ENCODE measurements around the gene KRTAP9-8. TPM values are rescaled to one million over a fixed set of nuclear protein-coding genes. Genes with fewer than 3 reads are reported as not detected.
"Not testable (repeated sequence)": the region's sequence is repeated elsewhere in the genome, so short reads cannot be mapped to it uniquely, and the experiment has no call there.

KRTAP9-8 gene
- total RNA-seq, 1 donor from 2014 or later = not detected

GRCh38 chr17:41256291-41256685, 18.5 kb downstream of the KRTAP9-8 start:
- no peak for DNase-seq (ENCODE audit: low read depth)
- Histone ChIP-seq H3K36me3 (ENCODE audit: control insufficient read depth, insufficient read depth, low read length) (no peaks in the 10 kb centered on the region), H3K4me3 (ENCODE audit: low read depth, low read length) (no peak overlapping the region), H3K27me3 (ENCODE audit: control insufficient read depth, insufficient read depth, low read length) (no peaks in the 10 kb centered on the region)
- TF ChIP-seq, protein P1, sequence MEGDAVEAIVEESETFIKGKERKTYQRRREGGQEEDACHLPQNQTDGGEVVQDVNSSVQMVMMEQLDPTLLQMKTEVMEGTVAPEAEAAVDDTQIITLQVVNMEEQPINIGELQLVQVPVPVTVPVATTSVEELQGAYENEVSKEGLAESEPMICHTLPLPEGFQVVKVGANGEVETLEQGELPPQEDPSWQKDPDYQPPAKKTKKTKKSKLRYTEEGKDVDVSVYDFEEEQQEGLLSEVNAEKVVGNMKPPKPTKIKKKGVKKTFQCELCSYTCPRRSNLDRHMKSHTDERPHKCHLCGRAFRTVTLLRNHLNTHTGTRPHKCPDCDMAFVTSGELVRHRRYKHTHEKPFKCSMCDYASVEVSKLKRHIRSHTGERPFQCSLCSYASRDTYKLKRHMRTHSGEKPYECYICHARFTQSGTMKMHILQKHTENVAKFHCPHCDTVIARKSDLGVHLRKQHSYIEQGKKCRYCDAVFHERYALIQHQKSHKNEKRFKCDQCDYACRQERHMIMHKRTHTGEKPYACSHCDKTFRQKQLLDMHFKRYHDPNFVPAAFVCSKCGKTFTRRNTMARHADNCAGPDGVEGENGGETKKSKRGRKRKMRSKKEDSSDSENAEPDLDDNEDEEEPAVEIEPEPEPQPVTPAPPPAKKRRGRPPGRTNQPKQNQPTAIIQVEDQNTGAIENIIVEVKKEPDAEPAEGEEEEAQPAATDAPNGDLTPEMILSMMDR (IDR thresholded peaks at IDR 0.05; ENCODE audit: insufficient read depth, low read length, poor library complexity, severe bottlenecking) = no peak

DNA sequence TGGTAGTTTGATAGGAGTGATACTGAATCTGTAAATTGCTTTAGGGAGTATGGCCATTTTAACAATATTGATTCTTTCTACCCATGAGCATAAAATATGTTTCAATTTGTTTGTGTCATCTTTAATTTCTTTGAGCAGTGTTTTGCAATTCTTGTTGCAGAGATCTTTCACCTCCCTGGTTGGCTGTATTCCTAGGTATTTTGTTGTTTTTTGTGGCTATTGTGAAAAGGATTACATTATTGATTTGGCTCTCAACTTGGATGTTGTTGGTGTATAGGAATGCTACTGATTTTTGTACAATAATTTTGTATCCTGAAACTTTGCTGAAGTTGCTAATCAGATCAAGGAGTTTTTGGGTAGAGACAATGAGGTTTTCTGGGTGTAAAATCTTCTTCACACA, 20.6 kb downstream of the KRTAP9-8 start:
- Histone ChIP-seq H3K27me3 (ENCODE audit: control insufficient read depth, insufficient read depth, low read length) (no peaks in the 10 kb centered on the region), H3K4me3 (ENCODE audit: low read depth, low read length) (no peak overlapping the region), H3K36me3 (ENCODE audit: control insufficient read depth, insufficient read depth, low read length) (no peaks in the 10 kb centered on the region)
- TF ChIP-seq, protein P1 (IDR thresholded peaks at IDR 0.05; ENCODE audit: insufficient read depth, low read length, poor library complexity, severe bottlenecking) = no peak
- no peak for DNase-seq (ENCODE audit: low read depth)

- TF ChIP-seq, protein P1 (IDR thresholded peaks at IDR 0.05; ENCODE audit: insufficient read depth, low read length, poor library complexity, severe bottlenecking) = no peak
- Histone ChIP-seq H3K36me3 (ENCODE audit: control insufficient read depth, insufficient read depth, low read length) (no peaks in the 10 kb centered on the region), H3K27me3 (ENCODE audit: control insufficient read depth, insufficient read depth, low read length) (no peaks in the 10 kb centered on the region), H3K4me3 (ENCODE audit: low read depth, low read length) (no peak overlapping the region)
- DNase-seq (ENCODE audit: low read depth) = no peak
Observed at GRCh38 chr17:41263212-41263611, 25.4 kb downstream of the KRTAP9-8 start.

DNA sequence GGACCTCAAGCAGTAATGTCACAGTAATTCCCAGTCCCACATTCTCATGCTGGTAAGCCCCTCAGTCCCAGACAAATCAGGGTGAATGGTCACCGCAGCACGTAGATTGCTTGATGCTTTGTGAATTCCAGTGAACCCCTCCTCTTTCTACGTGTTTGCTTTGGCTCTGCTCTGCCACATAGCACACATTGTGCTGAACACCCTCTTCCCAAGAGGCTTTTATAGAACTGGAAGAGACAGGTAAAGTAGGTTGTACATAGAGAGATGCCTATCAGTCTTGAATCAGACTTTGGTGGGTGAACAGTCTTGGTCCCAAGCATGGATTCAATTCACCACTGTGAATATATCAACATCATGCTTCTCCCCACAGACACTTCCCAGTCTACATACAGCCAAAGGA, 26.8 kb downstream of the KRTAP9-8 start:
- H3K36me3 ChIP-seq (ENCODE audit: control insufficient read depth, insufficient read depth, low read length) = no peaks in the 10 kb centered on the region
- H3K27me3 ChIP-seq (ENCODE audit: control insufficient read depth, insufficient read depth, low read length) = no peaks in the 10 kb centered on the region
- DNase-seq (ENCODE audit: low read depth) = no peak
- TF ChIP-seq, protein P1 (IDR thresholded peaks at IDR 0.05; ENCODE audit: insufficient read depth, low read length, poor library complexity, severe bottlenecking) = no peak
- no peak overlapping the region for H3K4me3 ChIP-seq (ENCODE audit: low read depth, low read length)

DNA sequence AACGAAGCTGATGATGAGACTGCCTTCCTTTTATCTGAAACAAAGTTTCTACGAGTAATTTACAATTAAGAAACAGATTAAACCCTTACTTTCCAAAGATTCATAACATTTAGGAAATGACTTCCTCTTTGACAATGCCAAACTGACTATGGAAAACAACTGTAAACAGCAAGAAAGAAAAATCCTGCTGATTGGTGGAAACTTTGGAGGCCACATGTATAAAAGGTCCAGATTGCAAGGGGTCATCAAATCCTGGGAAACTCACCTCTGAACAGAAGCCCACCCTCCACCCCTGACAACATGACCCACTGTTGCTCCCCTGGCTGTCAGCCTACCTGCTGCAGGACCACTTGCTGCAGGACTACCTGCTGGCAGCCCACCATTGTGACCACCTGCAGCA, 27.3 kb downstream of the KRTAP9-8 start, which contains the start of gene KRTAP9-6:
TSS of gene KRTAP9-6 (plus strand) at position 301 of the 400 bp plus-strand sequence. CDS start at position 301, 0 bp downstream.
- TF ChIP-seq, protein P1 (IDR thresholded peaks at IDR 0.05; ENCODE audit: insufficient read depth, low read length, poor library complexity, severe bottlenecking) = no peak
- no peak for DNase-seq (ENCODE audit: low read depth)

DNA sequence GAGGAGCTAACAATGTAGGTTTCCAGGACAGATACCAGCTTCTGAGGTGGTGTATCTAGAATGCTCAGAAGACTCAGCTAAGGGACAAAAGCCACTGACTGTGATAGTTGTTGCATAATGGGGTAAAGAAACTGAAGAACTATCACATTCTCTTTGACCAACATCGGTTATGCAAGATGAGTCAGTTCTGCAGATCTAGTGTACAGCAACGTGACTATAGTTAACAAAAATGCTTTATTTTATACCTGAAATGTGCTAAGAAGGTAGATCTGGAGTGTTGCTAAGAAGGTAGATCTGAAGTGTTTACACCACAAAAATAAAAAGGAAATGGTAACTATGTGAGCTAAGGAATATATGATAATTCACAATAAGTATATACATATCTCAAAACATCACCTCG, 29.9 kb downstream of the KRTAP9-8 start:
- H3K36me3 ChIP-seq (ENCODE audit: control insufficient read depth, insufficient read depth, low read length) = no peaks in the 10 kb centered on the region
- no peaks in the 10 kb centered on the region for H3K27me3 ChIP-seq (ENCODE audit: control insufficient read depth, insufficient read depth, low read length)
- DNase-seq (ENCODE audit: low read depth) = no peak
- H3K4me3 ChIP-seq (ENCODE audit: low read depth, low read length) = no peak overlapping the region
- TF ChIP-seq, protein P1 (IDR thresholded peaks at IDR 0.05; ENCODE audit: insufficient read depth, low read length, poor library complexity, severe bottlenecking) = no peak

More for the DNA sequence above, 27.3 kb downstream of the KRTAP9-8 start, which contains the start of gene KRTAP9-6:
- Histone ChIP-seq H3K4me3 (ENCODE audit: low read depth, low read length) (no peak within 1 kb of the TSS), H3K36me3 (ENCODE audit: control insufficient read depth, insufficient read depth, low read length) (no peaks in the 10 kb centered on the region), H3K27me3 (ENCODE audit: control insufficient read depth, insufficient read depth, low read length) (no peaks in the 10 kb centered on the region)

DNA sequence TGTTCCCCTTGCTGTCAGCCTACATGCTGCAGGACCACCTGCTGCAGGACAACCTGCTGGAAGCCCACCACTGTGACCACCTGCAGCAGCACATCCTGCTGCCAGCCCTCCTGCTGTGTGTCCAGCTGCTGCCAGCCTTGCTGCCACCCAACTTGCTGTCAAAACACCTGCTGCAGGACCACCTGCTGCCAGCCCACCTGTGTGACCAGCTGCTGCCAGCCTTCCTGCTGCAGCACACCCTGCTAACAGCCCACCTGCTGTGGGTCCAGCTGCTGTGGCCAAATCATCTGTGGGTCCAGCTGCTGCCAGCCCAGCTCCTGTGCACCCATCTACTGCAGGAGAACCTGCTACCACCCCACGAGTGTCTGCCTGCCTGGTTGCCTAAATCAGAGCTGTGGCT, 33.5 kb downstream of the KRTAP9-8 start:
- not testable (repeated sequence) for H3K36me3 ChIP-seq (ENCODE audit: control insufficient read depth, insufficient read depth, low read length); H3K4me3 ChIP-seq (ENCODE audit: low read depth, low read length); H3K27me3 ChIP-seq (ENCODE audit: control insufficient read depth, insufficient read depth, low read length); DNase-seq (ENCODE audit: low read depth)
